HCT116 (cell line): Measurements from ENCODE around the gene KCNMB1.

Experiments used
- EZH2 ChIP-seq: fragments of 200-600 bp; sonication (generic); IDR thresholded peaks from 2 replicates; pipeline ENCODE4 v1.6.1; 2017; ENCODE audit warnings: antibody characterized with exemption, mixed run types
- TCF7L2 ChIP-seq: IDR thresholded peaks from 2 replicates; pipeline ENCODE4 v1.7.0; 2011; ENCODE audit warnings: borderline replicate concordance, inconsistent platforms; ENCODE audit not compliant: insufficient read depth, insufficient read length; ENCODE audit errors: extremely low read depth
- YY1 ChIP-seq: IDR thresholded peaks from 2 replicates; pipeline ENCODE4 v1.6.1; 2011; ENCODE audit warnings: low read length, low read depth, moderate library complexity, mild to moderate bottlenecking; ENCODE audit not compliant: insufficient replicate concordance; ENCODE audit errors: extremely low read depth
- TF ChIP-seq, protein P1 (sequence below), 3 experiments: fragments of 200-600 bp in 1 of 3; sonication (generic) in 1 of 3; IDR thresholded peaks in 2 of 3; conservative IDR thresholded peaks in 1 of 3; 2 replicates each; pipeline ENCODE4 v1.5.1; 2012 to 2017; ENCODE audit warnings: low read depth in 2 of 3, low read length in 2 of 3, antibody characterized with exemption in 1 of 3, borderline replicate concordance in 1 of 3, control low read depth in 1 of 3, mild to moderate bottlenecking in 1 of 3, mixed read lengths in 1 of 3, mixed run types in 1 of 3, moderate library complexity in 1 of 3; ENCODE audit not compliant: insufficient read depth in 1 of 3
- TF ChIP-seq, protein P2 (sequence below): IDR thresholded peaks from 2 replicates; pipeline ENCODE4 v1.6.1; 2012; ENCODE audit warnings: low read depth

DNA sequence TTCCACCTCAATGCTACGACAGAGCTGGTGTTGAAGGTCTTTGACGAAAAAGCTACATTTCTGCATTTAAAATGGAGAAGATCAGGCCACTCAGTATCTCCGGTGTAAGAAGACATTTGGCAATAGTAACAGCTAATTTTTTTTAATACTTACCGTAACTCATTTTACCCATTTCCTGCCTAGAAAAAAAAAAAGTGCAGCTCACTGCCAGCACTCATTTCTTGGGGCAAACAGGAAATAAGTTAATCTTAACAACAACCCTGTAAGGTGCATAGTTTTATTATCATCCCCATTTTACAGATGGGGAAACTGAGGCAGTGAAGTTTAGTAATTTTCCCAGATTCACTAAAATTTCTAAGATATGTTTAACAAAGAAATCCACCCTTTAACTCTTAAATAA lies 27.4 kb upstream of the KCNMB1 start:
- no peak for TF ChIP-seq TCF7L2
- TF ChIP-seq, protein P1, sequence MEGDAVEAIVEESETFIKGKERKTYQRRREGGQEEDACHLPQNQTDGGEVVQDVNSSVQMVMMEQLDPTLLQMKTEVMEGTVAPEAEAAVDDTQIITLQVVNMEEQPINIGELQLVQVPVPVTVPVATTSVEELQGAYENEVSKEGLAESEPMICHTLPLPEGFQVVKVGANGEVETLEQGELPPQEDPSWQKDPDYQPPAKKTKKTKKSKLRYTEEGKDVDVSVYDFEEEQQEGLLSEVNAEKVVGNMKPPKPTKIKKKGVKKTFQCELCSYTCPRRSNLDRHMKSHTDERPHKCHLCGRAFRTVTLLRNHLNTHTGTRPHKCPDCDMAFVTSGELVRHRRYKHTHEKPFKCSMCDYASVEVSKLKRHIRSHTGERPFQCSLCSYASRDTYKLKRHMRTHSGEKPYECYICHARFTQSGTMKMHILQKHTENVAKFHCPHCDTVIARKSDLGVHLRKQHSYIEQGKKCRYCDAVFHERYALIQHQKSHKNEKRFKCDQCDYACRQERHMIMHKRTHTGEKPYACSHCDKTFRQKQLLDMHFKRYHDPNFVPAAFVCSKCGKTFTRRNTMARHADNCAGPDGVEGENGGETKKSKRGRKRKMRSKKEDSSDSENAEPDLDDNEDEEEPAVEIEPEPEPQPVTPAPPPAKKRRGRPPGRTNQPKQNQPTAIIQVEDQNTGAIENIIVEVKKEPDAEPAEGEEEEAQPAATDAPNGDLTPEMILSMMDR (IDR thresholded peaks at IDR 0.05 in 2 of 3, conservative IDR thresholded peaks at IDR 0.05 in 1 of 3; ENCODE audit: borderline replicate concordance in 1 of 3, insufficient read depth in 1 of 3, low read depth in 2 of 3, low read length in 2 of 3), result no peak
- TF ChIP-seq EZH2, result no peak
- no peak for TF ChIP-seq YY1
- TF ChIP-seq, protein P2, sequence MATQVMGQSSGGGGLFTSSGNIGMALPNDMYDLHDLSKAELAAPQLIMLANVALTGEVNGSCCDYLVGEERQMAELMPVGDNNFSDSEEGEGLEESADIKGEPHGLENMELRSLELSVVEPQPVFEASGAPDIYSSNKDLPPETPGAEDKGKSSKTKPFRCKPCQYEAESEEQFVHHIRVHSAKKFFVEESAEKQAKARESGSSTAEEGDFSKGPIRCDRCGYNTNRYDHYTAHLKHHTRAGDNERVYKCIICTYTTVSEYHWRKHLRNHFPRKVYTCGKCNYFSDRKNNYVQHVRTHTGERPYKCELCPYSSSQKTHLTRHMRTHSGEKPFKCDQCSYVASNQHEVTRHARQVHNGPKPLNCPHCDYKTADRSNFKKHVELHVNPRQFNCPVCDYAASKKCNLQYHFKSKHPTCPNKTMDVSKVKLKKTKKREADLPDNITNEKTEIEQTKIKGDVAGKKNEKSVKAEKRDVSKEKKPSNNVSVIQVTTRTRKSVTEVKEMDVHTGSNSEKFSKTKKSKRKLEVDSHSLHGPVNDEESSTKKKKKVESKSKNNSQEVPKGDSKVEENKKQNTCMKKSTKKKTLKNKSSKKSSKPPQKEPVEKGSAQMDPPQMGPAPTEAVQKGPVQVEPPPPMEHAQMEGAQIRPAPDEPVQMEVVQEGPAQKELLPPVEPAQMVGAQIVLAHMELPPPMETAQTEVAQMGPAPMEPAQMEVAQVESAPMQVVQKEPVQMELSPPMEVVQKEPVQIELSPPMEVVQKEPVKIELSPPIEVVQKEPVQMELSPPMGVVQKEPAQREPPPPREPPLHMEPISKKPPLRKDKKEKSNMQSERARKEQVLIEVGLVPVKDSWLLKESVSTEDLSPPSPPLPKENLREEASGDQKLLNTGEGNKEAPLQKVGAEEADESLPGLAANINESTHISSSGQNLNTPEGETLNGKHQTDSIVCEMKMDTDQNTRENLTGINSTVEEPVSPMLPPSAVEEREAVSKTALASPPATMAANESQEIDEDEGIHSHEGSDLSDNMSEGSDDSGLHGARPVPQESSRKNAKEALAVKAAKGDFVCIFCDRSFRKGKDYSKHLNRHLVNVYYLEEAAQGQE, result no peak
